Central memory CD4-positive, alpha-beta T cell (primary cell): ENCODE results near the gene RNF111.

Source experiments
- DNase-seq: peaks from one replicate; pipeline ENCODE4 v3.0.0; 2022

The RNF111 gene

DNA sequence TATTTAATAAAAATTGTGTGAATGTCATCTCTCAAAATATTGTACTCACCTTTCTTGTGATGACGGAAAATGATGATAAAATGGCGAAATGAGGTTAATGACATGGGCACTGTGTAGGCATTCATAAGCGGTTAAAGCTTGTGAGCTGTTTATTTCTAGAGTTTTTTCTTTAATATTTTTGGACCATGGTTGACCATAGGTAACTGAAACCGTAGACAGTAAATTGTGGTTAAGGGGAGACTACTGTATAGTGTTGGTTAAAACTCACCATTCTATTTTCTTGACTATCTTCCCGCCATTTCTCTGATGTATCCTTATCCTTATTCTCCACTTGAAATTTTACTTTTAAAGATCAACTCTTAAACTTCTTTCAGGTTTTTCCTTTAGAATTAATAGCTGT, 14.5 kb downstream of the RNF111 start:
- no peak for DNase-seq

DNA sequence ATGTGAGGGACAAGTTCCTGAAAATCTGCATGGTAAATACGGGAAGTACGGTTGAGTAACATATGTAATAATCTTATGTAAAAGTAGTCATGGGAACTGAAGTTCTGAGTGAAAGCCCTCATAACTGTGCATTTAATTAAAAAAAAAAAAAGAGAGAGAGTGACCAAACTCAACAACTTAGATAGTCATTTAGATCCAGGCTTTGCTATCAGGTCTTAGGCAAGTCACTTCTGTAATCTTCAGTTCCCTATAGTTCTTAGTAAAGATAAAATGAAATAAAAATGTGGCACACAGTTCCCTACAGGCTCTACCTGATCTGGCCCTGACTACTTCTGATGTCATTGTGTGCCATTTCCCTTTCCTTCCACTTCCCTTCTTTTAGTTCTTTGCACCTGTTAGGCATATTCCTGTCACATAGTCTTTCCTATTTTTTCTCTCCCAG, 15.0 kb downstream of the RNF111 start:
- no peak for DNase-seq

DNA sequence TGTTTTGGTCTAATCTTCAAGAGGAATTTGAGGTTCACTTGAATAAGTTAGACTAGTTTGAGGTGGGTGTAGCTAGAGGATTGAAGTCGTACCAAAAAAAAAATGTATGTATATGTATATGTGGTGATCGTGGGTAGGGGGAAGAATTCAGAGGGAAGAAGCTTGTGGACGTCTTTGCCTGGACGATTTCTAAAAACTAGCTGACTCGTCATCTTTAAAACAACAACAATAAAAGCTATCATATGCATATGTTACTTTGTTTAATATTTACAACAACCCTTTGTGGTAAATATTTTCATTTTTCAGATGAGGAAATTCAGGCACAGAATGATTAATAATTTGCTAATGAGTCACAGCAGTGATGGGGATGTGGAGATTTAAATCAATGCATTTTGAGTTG, 18.1 kb downstream of the RNF111 start:
- no peak for DNase-seq

DNA sequence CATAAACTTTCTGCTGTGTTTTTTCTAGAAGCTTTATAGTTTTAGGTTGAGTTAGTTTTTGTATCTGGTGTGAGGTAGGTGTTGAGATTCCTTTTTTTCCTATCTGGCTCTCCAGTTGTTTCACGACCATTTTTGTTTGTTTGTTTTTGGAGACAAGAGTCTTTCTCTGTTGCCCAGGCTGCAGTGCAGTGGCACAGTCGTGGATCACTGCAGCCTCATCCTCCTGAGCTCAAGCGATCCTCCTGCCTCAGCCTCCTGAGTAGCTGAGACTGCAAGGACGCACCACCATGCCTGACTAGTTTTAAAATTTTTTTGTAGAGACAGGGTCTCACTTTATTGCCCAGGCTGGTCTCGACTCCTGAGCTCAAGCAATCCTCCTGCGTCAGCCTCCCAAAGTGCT, 20.6 kb downstream of the RNF111 start:
- DNase-seq = no peak

DNA sequence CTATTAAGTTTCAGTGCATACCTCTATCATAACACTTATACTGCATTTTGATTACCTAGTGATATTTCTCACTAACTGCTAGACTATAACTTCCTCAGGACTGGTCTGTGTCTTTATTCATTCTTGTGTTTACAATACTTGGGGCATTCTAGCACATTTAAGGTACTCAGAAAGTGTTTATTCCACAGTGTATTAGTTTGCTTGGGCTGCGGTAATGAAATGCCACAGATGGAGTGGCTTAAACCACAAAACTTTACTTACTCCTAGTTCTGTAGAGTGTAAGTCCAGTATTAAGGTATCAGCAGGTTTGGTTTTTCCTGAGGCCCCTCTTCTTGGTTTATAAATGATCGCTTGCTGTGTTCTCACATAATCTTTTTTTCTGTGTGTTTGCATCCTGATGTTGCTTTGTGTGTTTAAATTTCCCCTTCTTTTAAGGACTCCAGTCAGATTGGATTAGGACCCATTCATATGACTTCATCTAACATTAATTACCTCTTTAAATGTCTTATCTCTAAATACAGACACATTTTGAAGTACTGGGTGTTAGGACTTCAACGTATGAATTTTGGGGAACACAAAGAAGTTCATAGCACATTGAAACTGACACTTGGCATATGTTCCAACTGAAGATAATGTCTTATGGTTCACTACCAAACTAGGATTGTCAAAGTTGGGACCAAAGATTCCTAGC, 23.9 kb downstream of the RNF111 start:
- no peak for DNase-seq

DNA sequence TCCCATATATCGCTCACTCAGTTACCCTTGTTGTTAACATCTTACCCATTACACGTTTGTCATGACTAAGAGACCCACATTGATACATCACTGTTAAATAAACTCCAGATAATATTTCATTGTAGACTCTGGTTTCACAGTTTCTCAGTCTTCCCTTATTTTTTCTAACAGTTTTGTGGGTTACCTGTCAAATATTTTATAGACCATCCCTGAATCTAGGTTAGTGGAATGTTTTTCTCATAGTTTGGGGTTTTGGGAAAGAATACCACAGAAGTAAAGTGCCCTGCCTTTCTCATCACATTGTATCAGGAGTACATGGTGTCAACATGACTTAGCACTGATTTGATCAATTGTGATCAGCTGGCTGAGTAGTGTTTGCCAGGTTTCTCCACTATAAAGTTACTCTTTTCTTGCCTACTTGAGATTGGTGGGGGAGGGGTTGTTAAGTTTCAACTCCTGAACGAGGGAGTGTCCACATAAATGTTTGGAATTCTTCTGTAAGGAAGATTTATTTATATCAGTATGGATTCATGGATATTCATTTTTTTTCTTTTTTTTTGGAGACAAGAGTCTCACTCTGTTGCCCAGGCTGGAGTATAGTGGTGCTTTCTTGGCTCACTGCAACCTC, 25.9 kb downstream of the RNF111 start:
- DNase-seq = no peak

DNA sequence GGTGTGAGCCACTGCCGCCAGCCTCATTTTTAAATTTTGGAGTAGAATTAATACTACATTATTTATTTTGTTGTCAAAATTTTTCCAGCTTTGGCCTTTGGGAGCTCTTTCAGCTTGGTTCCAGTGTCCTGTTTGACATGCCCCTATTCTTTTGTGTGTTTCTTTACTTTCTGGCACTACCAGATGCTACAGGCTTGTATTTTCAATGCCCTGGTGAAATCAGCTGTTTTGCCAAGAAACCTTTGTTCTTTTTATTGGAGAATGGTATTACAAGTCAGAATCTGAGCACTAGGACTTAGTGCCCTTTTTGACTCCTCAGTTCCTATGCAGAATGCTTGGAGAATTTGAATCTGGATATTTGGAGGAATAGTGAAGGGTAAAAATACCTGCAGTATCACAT, 26.6 kb downstream of the RNF111 start:
- DNase-seq = no peak

DNA sequence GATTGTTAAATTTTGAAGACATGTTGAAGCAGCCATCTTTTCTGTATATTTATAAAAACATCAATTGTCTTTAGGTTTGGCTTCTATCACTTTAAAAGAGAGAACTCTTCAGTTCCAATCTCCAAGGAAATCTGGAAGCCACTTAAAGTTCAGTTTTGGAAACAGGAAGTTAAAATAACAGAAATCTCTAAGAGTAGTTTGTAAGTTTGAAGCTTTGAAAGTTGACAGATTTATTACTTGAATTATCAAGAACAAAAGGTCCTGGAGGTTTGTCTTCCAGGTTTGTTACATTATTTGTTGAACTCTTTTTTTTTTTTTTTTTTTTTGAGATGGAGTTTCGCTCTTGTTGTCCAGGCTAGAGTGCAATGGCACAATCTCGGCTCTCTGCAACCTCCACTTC, 30.0 kb downstream of the RNF111 start:
- no peak for DNase-seq

DNA sequence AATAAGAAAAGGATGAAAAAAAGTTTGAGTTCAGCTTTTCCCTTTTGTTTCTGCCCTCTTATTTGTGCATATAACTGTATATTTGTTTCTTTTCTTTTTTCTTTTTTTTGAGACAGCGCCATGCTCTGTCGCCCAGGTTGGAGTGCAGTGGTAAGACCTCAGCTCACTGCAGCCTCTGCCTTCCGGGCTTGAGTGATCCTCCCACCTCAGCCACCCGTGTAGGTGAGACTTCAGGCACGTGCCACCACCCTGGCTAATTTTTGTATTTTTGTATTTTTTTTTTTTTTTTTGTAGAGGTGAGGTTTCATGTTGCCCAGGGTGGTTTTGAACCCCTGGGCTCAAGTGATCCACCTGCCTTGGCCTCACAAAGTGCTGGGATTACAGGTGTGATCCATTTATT, 31.4 kb downstream of the RNF111 start:
- no peak for DNase-seq

DNA sequence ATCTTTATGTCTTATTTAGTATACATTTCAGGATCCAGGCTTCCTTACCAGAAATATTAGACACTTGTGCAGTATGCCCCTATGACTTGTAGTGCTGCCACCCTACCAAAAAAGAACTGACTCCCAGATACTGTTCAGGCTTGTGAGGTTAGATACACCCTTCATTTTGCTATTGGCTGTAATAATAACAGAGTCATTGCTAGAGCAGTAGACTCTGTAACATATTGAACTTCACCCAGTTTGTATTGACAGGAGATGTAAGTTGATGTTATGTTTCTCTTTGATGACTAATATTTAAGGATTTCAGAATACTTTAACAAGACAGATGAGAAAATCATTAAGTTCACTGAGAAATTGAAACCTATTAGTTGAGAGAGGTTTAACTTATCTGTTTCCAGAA, 32.9 kb downstream of the RNF111 start:
- DNase-seq = no peak

DNA sequence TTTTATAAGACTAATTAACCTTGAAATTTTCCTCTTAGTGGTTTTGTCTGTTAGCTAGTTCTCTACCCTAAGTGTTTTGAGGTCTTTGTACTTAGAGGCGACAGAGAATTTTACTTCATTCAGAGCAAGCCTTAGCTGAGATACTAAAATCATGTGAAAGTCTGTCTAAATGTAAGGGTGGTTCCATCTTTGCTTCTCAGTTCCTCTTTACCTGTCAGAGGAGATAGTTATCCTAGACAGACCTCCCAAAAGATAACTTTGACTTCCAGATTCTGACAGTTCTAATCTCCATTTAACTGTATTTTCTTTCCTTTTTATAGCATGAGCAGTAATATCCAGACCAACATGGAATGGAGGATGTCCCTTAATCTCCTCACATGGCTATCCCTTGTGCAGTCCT, 34.7 kb downstream of the RNF111 start:
- no peak for DNase-seq

DNA sequence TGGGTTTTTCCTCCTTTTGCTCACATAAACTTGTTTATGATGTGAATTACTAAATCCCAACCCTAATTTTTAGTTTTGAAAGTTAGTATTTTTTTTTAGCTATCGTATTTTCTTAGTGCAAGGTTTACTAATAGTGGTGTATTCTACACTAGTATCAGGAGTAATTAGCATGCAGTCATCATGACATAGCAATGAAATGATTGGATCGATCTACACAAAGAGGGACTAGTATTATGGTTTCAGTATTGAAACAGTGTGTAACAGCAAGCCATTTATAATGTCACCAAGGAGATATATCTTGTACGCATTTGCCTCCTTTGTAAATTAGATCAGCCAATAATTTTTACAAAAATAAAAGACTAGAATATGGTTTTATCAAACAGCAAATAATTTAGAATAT, 38.7 kb downstream of the RNF111 start:
- no peak for DNase-seq

DNA sequence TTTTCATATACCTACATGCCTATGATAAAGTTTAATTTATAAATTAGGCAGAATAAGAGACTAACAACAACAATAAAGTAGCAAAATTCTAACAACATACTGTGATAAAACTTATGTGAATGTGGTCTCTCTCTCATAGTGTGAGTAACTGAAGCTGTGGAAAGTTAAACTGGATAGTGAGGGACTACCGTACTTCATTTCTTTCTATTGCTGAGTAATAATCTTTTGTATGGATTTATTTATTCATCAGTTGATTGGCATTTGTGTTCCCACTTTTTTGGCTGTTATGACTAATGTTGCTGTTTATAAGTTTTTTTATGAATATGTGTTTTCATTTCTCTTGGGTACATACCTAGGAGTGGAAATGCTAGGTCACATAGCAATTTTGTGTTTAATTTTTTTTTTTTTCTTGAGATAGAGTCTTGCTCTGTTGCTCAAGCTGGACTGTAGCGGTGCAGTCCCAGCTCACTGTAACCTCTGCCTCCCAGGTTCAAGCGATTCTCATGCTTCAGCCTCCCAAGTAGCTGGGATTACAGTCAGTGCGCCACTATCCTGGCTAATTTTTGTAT, 41.0 kb downstream of the RNF111 start:
- no peak for DNase-seq

DNA sequence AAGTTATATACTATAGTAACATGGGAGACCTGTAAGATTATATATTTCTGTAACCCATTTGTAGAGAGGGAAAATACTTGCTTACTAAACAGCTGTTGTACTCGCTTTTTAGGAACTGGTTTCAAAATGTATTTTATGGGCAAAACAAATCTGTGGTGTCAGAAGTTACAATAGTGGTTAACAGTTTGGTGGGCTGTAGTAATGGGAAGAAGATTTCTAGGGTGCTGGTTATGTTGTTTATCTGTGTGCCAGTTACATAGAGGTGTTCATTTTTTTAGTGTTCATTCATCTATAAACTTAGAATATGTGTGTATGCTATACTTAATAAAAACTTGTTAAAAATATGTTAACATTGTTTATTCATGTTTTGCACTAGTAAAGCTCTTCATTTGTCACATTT, 42.1 kb downstream of the RNF111 start:
- no peak for DNase-seq

DNA sequence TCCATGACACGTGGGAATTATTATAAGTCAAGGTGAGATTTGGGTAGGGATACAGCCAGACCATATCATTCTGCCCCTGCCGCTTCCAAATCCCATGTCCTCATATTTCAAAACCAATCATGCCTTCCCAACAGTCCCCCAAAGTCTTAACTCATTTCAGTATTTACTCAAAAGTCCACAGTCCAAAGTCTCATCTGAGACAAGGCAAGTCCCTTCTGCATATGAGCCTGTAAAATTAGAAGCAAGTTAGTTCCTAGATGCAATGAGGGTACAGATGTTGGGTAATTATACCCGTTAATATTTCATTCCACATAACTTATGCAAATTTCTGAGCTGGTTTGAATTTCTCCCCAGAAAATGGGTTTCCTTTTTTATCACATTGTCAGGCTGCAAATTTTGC, 47.7 kb downstream of the RNF111 start:
- no peak for DNase-seq

DNA sequence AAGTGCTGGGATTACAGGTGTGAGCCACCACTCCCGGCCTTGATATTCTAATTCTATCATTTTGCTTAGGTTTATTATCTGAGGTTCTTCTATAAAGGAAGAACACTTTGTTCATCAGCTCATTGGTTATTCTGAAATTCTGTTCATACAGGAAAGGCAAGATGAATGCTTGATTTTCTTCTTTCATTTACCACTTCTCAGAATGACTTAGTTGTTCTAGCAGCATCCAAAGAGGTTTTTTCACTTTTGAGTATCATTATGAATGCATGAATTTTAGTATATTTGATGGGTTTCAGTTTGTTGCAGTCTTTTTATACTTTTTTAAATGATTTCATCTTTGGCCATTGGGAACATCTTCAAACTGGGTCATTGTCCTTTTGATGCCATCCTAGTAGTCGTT, 51.8 kb downstream of the RNF111 start:
- DNase-seq = no peak

DNA sequence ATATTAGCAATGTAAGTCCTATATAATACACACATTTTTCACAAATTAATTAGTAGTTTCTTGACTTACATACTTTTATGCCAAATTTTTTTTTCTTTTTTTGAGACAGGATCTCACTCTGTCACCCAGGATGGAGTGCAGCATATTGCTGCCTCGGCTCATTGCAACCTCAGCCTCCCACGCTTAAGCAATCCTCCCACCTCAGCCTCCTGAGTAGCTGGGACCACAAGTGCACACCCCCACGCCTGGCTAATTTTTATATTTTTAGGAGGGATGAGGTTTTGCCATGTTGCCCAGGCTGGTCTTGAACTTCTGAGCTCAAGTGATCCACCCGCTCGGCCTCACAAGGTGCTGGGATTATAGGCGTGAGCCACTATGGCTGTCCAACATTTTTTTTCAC, 54.6 kb downstream of the RNF111 start:
- DNase-seq = no peak

DNA sequence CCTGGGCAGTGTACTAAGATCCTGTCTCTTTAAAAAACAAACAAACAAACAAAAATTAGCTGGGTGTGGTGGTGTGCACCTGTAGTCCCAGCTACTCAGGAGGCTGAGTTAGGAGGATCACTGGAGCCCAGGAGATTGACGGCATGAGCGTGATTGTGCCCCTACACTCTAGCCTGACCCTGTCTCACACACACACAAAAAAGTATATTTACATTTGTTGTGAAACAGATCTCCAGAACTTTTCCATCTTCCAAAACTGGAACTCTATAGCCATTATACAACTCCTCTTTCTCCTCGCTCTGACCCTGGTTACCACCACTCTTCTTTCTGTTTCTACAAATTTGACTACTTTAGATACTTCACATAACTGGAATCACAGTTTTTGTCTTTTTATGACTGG, 61.4 kb downstream of the RNF111 start:
- DNase-seq = no peak

DNA sequence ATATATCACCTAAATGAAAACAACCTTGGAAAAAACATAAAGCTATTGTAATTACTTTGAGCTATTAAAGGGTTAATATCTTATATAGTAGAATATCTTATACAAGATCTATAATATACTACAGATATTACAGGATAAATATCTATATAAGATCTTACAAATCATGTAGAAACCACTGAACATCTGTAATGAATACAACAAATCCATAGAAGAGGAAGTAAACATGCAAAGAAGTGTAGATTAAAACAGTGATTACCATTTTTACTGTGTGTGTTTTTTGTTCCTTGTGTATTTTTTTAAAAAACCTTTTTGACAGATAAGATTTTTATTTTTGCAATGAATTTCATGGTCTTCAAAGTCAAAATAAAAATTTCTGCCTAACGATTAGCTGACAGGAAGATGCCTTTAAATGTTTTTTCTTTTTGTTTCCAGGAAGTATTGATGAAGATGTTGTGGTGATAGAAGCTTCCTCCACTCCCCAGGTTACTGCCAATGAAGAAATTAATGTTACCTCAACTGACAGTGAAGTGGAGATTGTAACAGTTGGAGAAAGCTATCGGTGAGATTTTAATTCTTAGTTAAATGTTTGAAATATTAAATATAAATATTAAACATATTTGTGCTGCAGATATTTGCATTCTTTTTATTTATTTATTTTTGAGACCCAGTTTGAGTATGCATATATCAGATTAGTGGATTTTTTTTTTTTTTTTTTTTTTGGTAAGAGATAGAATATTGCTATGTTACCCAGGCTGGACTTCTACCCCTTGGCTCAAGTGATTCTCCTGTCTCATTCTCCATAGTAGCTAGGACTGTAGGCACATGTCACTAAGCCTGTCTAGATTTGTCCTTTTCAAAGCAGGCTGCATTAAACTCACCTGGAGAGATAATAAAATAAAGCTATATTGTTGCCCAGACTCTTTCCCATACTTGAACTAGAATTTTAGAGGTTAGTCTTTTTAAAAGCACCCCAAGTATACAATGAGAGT, 64.7 kb downstream of the RNF111 start:
- DNase-seq = no peak

DNA sequence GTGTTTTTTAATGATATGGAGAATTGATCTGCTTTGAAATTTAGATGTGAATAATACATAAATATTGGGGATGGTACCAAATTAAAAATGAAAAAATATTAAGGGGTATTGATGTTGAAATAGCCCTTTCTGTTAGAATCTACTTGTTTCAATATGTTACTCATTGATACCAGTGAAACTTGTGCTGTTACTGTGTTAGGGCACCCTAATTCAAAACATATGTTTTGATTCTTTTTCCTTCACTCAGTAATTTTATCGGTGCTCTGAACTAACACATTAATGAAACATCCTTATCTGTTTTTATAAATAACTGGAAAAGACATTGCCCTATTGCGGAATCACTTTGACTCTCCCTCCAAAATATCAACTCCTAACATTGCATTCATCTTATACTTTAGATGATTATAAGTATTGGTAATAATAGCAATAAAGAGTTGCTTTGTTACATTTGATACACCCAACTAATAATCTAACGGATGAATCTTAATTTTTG, 65.5 kb downstream of the RNF111 start:
- DNase-seq = no peak

DNA sequence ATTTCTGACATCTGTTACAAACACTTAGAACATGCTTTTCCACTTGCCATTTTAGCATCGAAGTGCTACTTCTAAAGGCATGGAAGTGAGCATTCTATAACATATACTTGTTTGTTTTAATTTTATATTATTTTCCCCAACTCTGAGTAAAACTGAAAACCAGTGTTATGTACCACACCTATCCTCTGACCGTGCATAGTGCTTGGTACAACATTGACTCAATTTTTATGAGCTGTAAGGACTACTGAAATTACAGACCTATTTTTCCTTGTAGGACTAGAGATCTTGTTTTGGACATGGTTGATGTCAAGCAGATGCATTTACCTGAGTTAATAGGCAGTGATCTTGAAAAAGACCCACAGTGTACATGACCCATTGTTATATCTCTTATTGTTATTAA, 66.0 kb downstream of the RNF111 start:
- no peak for DNase-seq

DNA sequence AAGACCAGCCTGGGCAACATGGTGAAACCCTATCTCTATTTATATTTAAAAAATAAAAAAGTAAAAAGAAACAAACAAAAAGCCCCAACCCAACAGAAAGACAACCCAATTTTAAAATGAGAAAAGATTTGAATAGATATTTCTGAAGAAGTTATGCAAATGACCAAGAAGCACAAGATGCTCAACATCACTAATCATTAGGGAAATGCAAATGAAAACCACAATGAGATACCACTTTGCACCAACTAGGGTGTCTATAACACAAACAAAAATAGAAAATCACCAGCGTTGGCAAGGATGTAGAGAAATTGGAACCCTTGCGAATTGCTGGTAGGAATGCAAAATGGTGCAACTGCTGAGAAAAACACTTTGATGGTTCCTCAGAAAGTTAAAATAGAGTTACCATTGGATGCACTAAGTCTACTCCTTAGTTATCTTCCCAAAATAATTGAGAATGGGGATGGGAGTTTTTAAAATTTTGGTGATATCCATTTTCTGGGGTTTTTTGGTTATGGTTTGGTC, 71.7 kb downstream of the RNF111 start:
- DNase-seq = no peak

DNA sequence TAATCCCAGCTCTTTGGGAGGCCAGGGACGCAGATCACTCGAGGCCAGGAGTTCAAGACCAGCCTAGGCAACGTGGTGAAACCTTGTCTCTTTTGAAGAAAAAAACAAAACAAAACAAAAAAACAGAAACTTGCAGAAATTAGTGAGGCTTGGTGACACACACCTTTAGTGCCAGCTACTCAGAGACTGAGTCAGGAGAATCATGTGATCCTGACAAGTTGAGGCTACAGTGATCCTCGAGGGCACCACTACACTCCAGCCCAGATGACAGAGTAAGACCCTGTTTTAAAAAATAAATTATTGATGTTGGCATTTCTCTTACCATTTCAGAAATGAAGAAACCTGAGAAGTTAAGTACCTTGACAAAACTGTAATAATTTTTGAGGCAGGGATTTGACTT, 72.9 kb downstream of the RNF111 start:
- no peak for DNase-seq
